GM12873 (cell line): ENCODE results near the gene CCR7.

Source experiments
- CTCF ChIP-seq: IDR thresholded peaks from 2 replicates; pipeline ENCODE4 v1.5.1; 2012; ENCODE audit warnings: low read depth, mild to moderate bottlenecking, moderate library complexity, low read length, control low read depth; ENCODE audit not compliant: insufficient read depth; ENCODE audit errors: missing control alignments

CCR7 gene

GRCh38 chr17:40541873-40542557, 23.3 kb downstream of the CCR7 start:
- no peak for TF ChIP-seq CTCF

- TF ChIP-seq CTCF: no peak
Observed at GRCh38 chr17:40541060-40541872, 24.0 kb downstream of the CCR7 start.

- no peak for TF ChIP-seq CTCF
Observed at GRCh38 chr17:40540448-40540847, 24.8 kb downstream of the CCR7 start.

GRCh38 chr17:40539711-40540411, 25.4 kb downstream of the CCR7 start:
- TF ChIP-seq CTCF: no peak

GRCh38 chr17:40538936-40539705, 26.2 kb downstream of the CCR7 start:
- no peak for TF ChIP-seq CTCF

GRCh38 chr17:40538019-40538935, 27.0 kb downstream of the CCR7 start:
- TF ChIP-seq CTCF: no peak
